ENCODE data around the gene FASTKD2.

FASTKD2 gene

GRCh38 chr2:206836722-206837121 lies 71.3 kb downstream of the FASTKD2 start:
- DNase-seq (ENCODE audit: low spot score) = no peak

- DNase-seq (ENCODE audit: low spot score) = no peak
Observed at GRCh38 chr2:206837775-206838174, 72.4 kb downstream of the FASTKD2 start.

- no peak for DNase-seq (ENCODE audit: low spot score)
Observed at GRCh38 chr2:206838690-206839089, 73.3 kb downstream of the FASTKD2 start.

DNA sequence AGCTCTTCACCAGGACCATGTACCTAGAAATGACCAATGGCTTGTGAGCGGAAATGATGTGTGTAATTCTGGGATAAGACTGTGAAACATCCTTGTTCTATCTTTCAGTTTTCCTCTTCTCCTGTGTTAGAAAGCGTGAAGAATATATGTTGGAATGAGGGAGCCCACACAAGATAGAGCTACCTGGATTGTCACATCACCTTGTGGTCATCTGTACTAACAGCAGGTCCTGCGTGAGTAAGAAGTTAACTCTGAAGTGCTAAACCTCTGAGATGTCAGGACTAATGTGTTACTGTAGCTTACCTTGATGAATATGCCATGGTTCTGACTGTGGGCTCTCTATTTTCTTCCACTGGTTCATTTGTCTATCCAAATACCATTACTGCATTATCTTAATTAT lies 75.6 kb downstream of the FASTKD2 start:
- DNase-seq (ENCODE audit: low spot score) = no peak

All from germinal center (tissue), 1 donor.